GM21381 (cell line): ENCODE data around the gene ASCC1.

Experiments
- ATAC-seq: cut with Tn5 transposase; IDR thresholded peaks from one replicate; pipeline ENCODE4 v1.9.1; 2021; ENCODE audit warnings: mild to moderate bottlenecking, moderate library complexity; ENCODE audit not compliant: unreplicated experiment

Gene ASCC1

DNA sequence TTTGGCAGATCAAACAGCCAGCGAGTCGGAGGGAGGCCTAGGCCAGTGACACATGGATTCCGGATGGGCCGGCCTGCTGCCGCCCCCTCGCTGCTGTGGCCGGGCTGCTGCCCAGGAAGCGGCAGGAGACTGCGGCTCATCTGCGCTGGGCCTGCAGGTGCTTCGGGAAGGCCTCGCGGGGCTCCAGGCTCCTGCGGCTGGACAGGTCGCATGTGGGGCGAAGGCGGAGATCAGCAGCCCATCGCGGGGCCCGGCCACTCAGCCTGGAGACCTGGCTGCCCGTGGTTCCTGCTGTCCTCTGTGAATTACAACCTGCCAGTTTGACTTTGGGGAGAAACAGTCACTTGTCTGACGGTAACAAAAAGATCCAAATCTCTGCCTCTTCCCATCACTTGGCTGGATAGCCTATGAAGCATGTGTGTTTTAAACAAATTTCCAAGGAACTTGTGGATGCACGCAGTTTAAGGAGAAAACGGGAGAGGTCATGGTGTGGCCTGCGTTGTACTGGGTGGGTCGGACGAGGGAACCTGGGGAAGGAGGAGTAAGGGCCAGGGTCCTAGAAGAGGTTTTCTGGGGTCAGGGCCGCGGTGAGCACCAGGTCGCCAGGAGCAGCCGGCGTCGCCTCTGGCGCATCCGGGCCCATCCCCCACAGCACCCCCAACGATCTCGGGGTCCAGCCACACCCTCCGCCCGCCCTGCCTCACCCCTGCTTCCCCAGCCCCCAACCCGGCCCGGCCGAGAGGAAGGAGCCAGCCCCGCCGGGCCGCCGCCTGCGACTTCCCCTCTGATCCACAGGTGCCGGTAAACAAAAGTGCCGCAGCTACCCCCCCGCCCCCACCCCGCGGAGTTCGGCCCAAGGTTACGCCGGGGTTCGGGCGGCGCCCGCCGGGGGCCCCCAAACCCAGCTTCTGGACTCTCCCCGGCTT lies 129.3 kb downstream of the ASCC1 start:
- ATAC-seq: no peak

DNA sequence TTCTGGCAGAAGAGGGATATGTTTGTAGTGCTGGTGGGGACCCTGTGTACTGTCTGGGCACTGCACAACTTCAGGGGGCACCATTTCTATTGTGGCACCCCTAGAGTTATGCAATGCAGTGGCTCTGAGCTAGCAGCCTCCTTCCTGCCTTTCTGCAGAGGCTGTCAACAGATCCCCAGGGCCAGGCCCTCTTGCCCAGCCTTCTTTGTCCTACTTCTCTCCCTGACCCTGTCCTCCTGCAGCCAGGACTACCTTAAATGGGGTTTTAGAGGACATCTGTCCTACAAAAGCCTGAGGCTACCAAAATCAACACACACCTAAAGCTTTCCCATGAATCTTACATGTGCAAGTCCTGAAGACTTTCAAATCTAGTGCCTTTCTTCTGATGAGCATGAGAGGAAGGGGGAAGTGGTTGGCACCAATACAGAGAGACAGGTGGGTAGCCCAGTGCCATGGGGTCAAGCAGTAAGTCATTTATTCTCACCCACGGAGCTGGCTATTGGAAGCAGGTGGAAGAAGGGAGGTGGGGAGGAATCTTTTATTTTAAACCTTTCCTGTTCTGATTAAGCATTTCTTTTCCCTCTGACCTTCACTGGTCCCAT lies 130.1 kb downstream of the ASCC1 start:
- ATAC-seq: no peak

DNA sequence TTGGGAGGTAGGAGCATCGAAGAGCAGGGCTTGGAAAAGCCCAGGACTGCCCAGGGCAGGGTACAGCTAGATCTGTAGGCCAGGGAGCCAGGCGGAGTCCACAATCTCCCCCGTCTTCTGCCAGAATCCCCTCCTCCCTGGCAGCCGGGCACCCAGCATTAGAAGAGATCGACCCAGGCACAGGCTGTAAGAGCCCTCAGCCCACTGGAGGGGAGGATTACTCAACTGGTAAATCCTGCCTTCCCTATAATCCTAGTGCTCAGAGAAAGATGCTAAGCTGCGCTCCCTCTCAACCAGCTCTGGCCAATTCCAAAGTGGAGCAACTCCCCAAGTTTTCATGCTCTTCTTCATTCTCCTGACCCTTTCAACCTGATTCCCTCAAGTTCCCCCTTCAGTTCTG lies 130.9 kb downstream of the ASCC1 start:
- no peak for ATAC-seq

DNA sequence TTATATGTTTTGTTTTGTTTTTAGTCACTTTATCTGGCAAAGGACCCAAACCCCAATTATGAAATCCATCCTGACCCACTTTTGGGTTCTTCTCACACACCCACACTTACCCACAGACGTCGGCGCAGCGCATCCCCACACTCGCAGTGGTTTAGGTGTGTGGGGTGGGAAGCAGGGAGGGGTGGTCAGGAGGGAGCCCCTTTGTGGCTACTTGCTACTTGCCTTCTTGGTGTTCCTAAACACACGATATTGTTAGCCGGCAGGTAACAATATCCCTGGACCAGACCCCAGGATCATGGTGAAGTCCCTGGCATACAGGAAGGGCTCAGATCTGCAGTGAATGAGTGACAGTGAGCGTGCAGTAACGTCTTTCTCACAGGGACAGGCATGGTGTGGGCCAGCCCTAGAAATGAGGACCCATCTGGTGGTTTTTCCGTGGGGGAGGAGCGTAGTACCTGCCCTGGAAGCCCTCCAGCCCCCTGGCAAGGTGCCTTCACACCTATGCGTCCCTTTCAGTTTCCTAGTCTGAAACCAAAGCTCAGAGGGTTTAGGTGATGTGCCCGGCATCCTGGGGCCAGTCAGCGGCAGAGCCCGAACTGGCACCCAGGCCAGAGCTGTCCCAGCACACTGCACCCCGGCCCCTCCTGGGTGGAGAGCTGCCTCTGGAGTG lies 132.2 kb downstream of the ASCC1 start:
- no peak for ATAC-seq

DNA sequence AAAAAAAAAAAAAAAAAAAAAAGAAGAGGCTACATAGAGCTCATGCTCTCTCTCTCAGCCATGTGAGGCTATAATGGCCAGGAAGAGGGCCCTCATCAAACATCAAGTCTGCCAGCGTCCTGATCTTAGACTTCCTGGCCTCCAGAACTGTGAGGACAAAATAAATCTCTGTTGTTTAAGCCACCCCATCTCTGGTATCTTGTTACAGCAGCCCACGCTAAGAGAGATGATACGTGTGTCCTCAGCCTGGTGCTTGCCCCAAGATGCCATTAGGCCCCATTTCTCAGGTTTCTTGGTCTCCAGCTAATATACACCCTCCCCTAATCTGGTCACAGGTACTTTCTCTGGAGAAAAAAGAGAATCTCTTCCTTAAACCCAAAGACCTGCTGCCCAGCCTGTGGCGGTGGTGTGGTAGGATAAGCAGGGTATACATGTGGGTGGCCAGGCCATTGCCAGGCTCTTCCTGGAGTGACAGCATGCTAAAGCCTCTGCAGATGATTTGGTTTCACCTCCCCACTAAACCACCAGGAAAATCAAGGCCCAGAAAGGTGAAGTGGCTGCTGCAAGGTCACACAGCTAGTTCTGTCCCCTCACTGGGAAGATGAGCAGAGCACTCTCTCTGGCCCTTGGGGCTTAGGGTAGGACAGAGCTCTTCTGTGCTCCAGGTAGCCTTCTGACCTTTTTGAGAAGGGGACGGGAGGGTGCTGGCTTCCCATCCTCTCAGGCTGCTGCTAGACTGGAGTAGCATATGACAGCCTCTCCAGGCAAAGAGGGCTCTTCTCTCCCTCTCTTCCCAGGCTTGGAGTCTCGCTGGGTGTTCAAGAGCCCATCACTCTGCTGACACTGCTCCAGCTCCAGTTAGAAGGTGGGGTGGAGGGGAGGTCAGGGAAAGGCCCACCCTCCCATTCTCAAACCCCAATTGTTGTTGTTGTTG lies 133.0 kb downstream of the ASCC1 start:
- ATAC-seq: no peak

DNA sequence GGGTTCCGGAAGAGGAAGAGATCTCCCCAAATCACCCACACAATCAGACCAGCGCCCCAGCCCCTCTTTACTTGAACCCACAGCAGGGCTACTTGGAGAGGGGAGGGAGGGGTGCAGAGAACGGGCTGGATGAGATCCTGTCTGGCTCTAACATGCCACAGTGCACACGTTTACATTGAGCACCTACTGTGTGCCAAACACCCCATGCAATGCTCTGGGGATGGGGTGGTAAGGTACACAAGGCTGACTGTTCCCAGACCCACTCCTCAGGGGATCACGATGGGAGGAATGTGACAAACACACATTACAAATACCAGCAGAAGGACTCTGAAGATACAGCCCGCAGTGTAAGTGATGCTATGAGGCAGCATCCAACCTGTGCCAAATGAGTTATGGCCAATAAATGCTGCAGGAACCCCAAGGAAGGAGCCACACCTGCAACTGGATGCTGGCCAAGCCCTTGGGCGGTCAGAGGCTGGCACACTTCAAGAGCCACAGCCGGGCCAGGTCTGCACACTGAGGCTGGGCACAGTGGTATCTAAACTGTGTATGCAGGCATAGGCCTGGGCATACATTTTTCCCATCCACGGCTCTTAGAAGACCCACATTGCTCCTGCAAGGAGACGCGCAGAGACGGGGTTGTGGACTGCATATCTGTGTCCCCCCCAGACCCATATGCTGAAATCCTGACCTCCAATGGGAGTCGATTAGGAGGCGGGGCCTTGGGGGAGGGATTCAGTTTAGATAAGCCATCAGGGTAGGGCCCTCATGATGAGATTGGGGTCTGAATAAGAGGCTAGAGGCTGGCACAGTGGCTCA lies 134.1 kb downstream of the ASCC1 start:
- no peak for ATAC-seq

DNA sequence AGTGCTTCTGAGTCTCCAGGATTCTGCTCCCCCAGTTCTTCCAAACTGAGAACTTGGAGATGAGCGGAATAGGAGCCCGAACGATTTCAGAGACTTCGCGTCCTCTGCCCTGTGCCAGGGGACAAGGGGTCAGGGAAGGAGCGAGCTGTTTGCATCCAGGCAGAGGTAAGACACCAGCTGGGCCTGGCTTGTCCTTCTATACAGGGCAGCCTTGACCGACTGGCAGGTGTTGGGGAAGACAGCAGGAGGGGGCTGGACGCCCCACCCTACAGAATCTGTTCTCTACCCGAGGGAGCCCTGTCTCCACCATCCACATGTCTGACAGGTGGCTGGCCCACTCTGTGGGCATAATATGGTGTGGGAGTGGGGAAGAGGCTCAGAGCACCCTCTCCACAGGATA lies 134.9 kb downstream of the ASCC1 start:
- ATAC-seq: no peak

DNA sequence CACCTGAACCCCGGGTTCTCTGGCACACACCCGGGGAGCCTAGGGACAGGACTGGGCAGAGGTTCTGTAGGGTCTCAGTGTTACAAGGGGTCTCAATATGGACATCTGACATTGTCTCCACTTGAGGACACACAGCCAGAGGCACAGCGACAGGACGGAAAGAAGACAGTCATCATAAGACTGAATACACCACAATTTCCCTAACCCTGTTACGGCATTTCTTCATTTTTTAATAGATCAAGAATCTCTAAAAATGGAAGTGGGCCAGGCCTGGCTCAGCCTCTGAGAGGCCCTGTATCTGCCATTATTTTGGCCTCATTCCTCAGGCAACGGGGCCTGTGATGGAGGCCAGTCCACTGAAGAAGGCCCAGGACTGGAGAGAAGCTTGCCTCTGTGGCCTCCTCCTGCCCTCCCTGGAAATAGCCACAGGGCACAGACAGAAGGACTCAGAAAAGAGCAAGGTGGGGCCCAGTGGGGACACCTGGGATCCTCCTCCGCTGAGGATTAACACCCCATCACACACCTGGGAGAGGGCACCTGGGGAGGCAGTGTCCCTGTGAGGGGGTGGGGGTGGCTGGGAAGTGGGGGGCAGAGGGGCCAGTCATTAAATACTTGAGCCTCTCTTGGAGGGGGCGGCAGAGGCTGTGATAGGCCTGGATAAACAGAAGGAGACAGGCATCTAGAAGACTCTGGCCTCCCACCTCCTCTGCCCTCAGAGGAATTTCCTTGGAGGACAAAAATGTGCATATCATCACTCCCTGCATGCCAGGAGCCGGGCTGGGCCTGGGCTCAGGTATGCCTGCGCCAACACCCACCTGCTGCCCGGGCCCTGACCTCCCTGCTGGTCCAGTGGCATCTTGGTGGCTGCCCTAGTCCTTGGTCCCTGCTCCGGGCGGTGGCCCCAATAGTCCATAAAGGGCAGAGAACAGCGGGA lies 135.8 kb downstream of the ASCC1 start:
- ATAC-seq: no peak

DNA sequence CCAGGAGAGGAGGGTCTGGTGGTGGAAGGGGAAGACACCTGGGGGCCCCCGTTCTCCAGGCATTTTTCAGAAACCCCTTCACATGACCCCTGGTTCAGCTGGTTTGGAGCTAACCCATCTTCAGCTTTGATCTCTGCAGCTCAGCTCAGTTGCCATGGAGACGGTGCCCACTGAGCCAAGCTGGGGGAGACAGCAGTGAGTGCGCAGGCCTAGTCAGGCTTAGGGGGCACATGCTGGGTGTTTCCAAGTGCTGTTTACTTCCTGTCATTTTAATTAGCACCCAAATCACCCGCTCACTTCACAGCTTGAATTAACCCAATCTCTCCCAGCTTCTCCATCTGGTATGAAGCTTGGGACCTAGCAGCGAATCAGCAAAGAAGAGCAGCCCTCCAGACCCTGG lies 136.7 kb downstream of the ASCC1 start:
- ATAC-seq: no peak

DNA sequence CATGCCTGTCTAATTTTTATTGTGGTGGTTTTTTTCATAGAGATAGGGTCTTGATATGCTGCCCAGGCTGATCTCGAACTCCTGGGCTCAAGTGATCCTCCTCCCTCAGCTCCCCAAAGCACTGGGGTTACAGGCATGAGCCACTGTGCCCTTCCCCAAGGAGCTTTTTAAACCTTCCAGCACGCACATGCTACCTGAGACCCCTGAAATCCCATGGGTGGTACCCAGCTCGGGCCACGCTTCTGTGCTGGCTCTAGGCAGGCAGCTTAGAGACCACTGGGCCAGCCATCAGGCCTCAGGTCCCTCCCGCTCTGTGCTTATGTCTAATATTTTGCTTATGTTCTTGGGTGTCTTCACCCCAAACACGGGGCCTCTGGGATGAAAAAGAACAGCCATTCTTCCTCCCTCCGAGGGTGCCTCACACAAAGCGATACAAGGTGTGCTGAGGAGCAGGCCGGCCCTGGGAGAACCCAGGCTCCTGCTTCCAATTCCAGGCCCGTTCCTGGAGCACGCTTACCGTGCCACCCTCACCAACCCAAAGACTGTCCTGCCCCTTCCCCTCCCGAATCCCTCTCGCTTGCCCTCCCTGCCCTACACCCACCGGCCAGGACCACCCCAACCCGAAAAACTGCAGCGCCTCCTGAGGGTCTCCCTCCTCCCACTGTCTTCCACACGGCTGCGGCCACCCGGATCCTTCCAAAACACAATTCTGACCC lies 138.6 kb downstream of the ASCC1 start:
- ATAC-seq: no peak

DNA sequence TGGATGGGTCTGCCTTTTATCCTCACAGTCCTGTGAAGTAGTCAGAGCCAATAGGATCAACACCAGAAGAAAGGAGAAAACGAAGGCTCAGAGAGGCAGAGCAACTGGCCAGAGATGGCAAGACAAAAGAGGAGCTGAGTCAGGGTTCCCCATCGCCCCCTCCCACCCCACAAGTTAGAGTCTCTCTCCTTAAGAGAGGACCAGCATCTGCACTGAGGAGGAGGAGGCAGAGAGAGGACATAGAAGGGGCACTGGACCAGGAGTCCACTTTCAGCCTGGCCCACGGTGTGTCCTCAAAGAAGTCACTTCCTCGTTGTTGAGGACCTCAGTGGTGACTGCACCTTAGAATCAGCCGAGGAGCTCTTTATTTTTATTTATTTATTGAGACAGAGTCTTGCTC lies 139.3 kb downstream of the ASCC1 start:
- ATAC-seq: no peak

DNA sequence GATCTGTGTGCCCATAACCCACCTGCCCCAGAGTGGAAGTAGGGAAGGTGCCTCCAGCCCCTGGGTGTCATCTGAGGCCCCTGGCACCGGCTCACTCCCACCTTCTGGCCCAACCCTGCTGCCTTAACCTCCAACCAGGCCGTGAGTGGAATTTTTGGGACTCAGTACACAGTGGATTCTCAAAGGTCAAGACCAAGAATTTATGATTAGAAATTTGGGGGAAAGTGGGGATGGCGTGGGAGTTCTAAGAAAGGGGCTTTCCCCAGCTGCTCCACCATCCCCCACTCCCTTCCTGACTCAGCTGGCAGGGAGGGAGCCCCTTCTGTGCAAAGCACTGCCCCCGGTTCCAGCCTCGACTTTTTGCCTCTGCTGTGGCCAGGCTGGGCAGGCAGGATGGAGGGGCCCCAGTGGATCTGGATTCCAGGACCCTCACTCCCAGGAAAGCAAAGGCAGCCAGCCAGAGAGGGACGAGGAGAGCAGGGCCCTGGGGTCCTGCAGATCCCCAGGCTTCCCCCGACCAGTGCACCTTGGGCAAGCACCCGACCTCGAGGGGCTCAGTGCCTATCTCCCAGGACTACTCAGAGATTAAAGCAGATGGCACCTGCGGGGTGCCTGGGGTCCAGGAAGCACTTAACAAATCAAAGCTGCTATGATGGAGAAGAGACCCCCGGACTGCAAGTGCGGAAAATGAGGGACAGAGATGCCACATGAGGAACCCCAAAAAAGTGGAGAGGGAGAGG lies 140.5 kb downstream of the ASCC1 start:
- ATAC-seq: no peak

DNA sequence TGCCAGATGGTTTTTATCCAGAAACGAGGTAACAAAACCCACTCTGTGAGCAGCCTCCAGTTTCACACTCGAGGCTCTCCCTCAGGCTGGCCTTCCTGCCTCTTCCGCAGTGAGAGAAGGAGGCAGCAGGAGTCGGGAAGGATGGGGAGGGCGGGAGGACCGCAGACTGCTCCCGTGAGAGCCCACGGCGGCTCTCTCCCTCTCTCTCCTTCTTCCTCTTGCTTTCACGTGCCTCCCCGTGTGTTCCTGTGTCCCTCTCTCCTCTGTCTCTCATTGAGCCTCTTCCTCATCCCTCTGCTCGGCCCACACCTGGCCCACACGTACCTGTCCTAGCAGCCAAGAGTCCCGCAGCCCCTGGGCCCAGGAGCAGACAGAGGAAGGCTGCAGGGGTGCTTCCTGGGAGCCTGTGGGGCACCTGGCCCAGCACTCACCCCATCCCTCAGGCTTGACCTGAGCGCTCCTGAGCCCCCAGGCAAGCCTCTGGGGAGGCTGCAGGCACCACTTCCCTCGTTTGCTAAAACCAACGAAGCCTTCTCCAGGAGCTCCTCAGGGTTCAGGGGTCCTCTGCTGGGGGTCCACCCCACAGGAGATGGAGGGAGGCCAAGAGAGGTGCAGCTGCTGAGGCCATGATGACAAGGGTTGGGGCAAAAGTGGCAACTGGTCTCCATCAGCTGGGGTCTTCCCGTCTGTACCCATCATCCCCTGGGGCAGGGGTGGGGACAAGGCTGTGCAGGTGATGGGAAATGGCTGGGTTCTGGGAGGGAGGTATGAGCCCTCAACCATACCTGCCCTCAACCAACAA lies 141.3 kb downstream of the ASCC1 start:
- ATAC-seq: no peak

DNA sequence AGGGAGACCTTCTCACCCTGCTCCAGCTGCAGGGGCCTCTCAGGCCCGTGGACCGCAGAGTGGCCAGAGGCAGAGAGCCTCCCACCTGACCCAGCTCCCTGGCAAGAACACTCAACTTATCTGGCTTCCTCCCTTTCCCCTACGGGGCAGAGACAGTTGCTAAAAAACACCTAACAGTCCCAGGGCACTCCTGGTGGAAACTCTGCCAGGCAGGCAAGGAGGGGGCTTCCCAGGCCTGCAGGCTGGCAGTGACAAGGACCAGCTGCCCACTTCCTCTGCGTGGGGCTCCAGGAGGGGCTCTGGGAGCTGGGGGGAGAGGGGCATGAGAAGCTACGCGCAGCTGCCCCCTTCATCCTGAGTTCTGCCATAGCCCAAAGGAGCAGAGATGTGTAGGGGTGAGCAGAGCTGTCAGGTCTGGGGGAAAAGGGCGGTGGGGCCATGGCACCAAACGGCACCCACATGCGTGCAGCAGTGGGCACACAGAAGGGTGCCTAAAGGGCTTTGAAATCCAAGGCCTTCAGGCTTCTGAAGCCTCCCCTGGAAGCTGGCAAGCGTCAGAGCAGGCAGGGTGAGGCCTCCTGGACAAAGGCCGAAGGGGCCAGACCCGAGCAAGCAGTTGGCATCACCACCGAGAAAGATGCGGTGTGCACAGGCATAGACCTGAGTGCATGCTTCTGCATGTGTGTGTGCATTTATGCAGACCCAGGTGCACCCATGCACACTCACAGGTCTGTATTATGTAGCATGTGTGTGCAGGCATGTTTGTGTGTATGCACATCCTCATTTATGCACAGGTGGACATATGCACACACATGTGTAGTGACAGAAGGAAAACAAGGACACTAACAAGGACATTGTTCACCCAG lies 142.1 kb downstream of the ASCC1 start:
- ATAC-seq: no peak

DNA sequence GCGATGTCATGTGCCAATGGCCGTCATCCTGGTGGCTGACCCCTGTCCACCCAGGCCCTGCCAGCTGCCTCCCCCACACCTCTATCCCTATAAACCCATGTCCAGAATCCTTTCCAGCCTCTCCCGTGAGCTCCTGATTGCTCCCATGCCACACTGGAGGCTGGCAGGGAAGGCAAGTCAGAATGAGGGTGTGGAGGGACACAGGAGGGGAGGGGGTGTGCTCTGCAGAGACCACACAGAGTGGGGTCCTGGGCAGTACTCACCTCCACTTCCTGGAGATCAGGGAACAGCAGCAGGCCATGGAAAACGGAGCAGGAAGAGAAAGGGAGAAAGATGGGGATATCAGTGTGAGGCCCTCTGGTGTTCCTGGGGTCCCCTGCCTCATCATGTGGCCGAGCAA lies 143.4 kb downstream of the ASCC1 start:
- no peak for ATAC-seq

DNA sequence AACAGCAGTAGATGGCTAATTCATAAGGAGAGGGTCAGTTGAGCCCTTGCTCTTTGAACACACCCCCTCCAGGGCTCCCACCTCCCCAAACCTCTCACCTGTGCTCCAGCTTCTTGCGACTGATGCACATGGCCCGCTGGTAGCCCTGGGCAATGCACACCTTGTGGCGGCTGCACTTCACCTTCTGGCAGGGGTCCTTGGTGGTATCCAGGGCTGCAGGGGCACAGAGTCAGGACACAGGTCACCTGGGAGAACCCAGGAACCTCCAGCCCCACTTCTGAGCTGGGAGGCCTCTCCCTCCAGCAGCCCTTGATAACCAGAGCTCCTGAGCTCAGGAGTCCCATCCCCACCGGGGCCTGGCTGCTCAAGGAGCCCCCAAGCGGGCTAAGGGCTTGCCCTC lies 144.0 kb downstream of the ASCC1 start:
- ATAC-seq: no peak
